ENCODE data around the gene HES5.

HES5 gene

GRCh38 chr1:2546515-2547209 lies 16.6 kb upstream of the HES5 start:
- FAIRE-seq: no peak

- FAIRE-seq: no peak
Observed at GRCh38 chr1:2545754-2546514, 15.9 kb upstream of the HES5 start.

GRCh38 chr1:2544875-2545640 lies 15.0 kb upstream of the HES5 start:
- no peak for FAIRE-seq

DNA sequence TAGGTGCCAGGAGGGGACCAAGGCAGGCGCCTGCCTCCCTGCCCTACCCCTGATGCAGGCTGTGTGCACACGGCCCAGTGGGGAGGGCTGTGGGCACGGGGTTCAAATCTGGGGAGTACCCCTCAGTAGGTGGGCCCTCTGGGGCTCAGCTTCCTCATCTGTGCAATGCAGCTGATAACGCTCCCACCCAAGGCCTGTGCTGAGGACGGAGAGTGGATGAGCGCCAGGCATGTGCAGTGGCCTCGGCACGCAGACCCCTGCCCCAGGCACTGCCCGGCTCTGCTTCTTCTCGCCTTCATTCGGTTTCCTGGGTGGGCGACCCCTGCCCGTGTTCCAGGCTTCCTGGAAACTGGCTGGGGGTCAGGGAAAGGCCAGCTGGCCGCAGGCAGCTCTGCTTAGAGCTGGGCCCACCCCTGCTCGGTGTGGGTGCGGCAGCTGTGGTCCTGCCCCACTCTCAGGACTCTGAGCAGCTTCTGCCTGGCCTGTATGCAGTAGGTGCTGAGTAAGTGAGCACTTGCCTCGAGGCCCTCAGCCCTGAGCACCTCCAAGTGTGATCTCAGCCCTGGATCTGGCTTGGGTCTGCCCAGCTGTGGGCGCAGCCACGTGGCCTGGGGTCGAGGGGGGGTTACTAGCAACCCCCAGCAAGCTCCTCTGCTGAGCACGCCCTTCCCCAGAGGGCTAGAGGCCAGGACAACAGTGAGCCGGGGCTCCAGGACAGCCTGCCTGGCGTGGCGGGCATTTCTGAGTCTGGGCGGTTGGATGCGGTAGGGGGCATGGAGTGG lies 14.2 kb upstream of the HES5 start:
- FAIRE-seq: no peak

DNA sequence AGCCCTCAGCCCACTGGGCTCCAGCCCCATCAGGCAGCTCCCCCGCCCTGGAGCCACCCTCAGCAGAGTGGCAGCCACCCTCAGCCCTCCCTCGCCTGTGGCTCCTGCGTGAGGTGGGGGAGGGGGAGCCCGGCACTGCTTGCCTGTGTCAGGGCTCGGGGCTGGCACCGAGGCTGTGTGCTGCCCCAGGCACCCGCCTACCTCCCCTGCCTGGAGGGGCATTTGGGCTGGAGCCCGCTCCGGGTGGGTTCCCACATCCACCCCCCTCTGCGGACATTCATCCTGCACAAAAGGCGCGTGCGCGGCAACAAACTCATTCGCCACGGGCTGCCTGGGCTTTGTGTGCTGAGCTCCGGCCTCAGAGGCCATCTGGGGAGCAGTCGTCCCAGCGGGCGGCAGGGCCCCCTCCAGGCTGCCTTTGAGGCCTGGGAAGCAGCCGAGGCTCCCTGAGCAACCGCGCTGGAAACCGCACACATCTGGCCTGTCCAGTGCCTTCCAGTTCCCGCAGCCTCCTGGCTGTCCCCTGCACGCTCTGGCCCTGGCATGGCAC lies 13.6 kb upstream of the HES5 start:
- no peak for FAIRE-seq

DNA sequence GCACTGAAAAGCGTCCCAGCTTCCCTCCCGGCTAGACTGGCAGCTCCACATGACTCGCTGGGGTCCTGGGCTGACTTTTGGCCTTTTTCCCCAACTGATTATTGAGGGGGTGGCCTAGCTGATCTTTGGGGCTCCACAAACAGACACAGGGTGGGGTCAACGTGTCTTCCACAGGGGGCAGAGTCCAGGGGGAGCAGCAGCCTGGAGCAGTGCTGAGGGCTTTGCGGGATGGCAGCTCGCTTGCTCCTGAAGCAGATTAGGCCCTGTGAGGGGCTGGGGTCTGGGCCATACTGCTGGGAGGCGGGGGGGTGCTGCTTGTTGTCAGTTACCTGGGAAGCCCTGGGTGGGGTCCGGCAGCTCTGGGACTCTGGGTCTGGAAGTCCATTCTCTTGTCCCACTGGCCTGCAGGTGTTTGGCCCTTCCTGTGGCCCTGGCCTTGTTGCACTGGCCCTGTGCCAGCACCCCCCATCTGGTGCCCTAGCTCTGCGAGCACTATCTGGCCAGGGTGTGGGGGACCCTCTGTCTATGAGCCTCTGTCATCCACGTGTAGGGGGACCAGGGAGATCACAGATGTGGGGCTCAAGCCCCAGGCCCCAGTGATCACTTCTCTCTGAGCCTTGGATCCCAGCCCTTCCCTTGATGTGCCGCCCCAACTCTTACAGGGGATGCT lies 12.3 kb upstream of the HES5 start:
- FAIRE-seq: no peak

DNA sequence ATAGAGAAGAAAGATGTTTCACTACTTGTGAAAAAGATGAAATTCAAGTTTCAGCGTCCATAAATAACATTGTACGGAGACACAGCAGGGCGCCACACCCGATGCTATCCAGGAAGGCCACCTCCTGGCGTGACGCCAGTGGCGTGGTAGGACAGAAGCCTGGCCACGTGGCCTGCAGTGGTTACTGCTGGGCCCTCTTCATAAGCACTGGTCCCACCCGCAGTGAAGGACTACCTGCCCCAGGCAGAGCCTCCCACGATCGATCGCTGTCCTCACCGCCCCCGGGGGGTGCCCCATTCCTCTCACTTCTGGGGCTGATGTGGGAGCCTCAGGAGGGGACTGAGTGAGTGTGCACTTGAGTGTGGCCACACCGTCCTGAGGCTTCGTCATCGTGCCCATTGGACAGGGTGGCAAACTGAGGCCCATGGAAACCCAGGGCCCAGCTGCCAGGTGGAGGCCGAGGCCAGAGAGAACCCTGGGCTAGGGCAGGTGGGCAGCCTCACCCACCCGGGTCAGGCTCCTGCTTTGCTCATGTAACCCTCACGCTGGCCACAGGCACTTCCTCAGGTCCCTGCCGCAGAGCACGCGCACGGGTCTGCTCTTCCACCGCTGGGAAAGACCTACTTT lies 11.7 kb upstream of the HES5 start:
- FAIRE-seq: no peak

- no peak for FAIRE-seq
Observed at GRCh38 chr1:2540816-2541492, 10.9 kb upstream of the HES5 start.

- no peak for FAIRE-seq
Observed at GRCh38 chr1:2539312-2539907, 9.3 kb upstream of the HES5 start.

GRCh38 chr1:2538872-2539271 lies 8.8 kb upstream of the HES5 start:
- FAIRE-seq: no peak

- no peak for FAIRE-seq
Observed at GRCh38 chr1:2538376-2538775, 8.3 kb upstream of the HES5 start.

GRCh38 chr1:2537784-2538115 lies 7.7 kb upstream of the HES5 start:
- FAIRE-seq: no peak

GRCh38 chr1:2535981-2536380 lies 5.9 kb upstream of the HES5 start:
- no peak for FAIRE-seq

DNA sequence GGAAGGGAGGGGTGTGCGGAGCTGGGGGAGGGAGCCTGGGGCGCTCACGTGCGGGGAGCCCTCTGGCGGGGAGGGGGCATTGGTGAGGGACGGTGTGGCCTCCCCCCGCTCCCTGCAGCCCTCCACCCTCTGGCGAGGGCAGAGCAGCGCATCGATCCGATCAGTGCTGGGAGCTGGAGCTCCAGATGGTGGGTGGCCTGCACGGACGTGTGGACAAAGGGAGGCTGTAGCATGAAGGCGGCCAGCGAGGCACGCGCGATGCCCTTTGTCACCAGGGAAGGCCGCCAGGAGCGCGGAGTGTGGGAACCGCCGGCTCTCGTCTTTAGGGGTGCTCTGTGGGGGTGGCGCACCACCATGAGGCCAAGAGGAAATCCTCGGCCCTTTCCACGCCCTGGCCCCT lies 5.4 kb upstream of the HES5 start:
- FAIRE-seq: no peak

DNA sequence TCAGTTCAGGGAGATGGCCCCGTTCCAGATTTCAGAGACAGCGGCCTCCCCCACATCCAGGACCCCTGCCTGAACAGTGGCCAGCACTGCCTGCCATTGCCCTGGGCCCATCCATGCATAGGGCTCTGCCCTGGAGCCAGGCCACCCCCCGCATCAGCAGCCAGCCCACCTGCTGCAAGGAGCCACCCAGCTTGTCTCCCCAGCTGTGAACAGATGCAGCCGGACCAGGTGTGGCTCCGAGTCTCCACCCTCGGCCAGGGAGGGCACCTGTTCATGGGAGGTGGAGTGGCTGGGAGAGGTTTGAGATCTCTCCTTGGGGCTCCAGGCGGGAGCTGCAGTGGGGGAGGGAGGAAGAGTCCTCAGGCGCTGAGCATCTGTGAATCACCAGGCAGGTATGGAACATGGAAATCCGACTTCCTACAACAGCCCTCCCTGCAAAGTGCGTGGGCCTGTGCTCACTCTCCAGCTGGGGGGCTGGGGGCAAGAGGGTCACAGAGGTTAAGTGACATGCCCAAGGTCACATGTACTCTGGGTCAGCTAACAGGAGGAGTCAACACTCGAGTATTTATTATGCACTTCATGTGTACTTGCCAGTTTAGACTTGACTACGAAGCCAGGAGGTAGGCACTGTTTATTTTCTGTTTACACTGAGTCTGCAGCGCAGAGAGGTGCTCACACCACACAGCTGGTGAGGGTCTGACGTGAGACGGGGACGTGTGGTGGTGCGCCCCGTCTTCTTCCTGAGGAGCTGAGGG lies 4.8 kb upstream of the HES5 start:
- no peak for FAIRE-seq

- FAIRE-seq: no peak
Observed at GRCh38 chr1:2534315-2534686, 4.2 kb upstream of the HES5 start.

- FAIRE-seq: no peak
Observed at GRCh38 chr1:2533365-2533764, 3.3 kb upstream of the HES5 start.

DNA sequence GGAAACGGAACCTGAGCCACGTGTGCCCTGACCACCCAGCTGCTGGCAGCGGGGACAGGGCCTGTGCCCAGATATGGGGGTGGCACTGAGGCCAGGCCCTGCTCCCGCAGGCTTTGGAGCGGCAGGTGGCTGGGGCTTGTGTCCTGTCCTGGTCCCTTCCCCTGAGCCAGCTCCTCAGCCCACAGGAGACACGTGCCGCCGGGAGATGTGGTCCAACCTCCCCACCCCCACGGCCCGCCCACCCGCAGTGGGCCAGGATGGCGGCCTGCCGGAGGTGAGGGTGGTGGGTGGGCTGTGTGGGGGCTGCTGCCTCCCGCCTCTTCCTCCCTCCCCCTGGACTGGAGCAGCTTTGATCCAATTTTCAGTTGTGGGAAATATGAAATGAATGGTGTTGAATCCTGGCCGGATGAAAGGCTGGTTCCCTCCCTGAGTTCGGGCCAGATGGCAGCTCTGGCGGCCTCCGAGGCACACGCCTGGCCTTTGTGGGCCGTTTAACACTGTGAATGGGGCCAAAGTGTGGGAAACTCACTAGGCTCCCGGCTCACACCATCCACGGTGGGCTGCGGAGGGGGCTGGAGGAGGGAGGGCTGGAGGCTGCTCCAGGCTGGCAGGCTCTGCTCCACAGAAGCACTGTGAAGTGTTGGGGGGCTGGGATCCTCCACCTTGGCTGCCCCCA lies 2.6 kb upstream of the HES5 start:
- no peak for FAIRE-seq
